Endothelial cell of umbilical vein (primary cell): Measurements from ENCODE around the gene PMIS2. TPM values are rescaled to one million over a fixed set of nuclear protein-coding genes. Genes with fewer than 3 reads are reported as not detected.

Source experiments
- BruUV-seq: library from RNA; stranded (reverse); fragments of 400-500 nt; replicated peaks from 2 replicates; lab custom pipeline; 2021; lab: Mats Ljungman, UMichigan
- CTCF ChIA-PET: fragments of 300-600, 350-600 bp; sonication (Branson Sonifier 250); formaldehyde crosslinking; loops from one replicate; lab custom pipeline; 2021; ENCODE audit warnings: antibody characterized with exemption, inconsistent platforms; lab: Charles Lee
- POLR2A ChIA-PET: fragments of 300-600, 350-600 bp; sonication (Branson Sonifier 250); formaldehyde crosslinking; loops from one replicate; lab custom pipeline; 2021; ENCODE audit warnings: antibody characterized with exemption, inconsistent platforms; lab: Charles Lee
- DNase-seq: peaks from one replicate; pipeline ENCODE4 v3.0.0-alpha.2; 2011; ENCODE audit warnings: low read depth, low spot score
- FAIRE-seq: peaks from 2 replicates; lab custom pipeline; 2011; peaks lifted over from hg19 to GRCh38; lab: Jason Lieb, UNC
- H2AFZ ChIP-seq: 2 replicates; pipeline ENCODE4 v1.6.0; 2012; ENCODE audit warnings: low read depth, low read length, control low read depth, inconsistent platforms
- H3K27ac ChIP-seq: 2 replicates; pipeline ENCODE4 v1.5.1; 2011; ENCODE audit warnings: low read depth, mild to moderate bottlenecking, control low read depth, low read length, moderate library complexity; ENCODE audit not compliant: insufficient read depth
- H3K27me3 ChIP-seq, 2 experiments: 2 replicates each; pipeline versions ENCODE4 v1.6.0 to v1.6.1; 2011; ENCODE audit warnings: low read length in 2 of 2, mixed read lengths in 1 of 2; ENCODE audit not compliant: control insufficient read depth in 2 of 2, insufficient read depth in 2 of 2
- H3K36me3 ChIP-seq, 2 experiments: 2 replicates in 1 of 2; 3 replicates in 1 of 2; pipeline ENCODE4 v1.5.1; 2011; ENCODE audit warnings: low read length in 2 of 2, mild to moderate bottlenecking in 1 of 2, moderate library complexity in 1 of 2; ENCODE audit not compliant: control insufficient read depth in 2 of 2, insufficient read depth in 2 of 2; ENCODE audit errors: extremely low read depth in 1 of 2
- H3K4me1 ChIP-seq: 3 replicates; pipeline ENCODE4 v1.5.1; 2011; ENCODE audit warnings: mild to moderate bottlenecking, low read length; ENCODE audit not compliant: control insufficient read depth, insufficient read depth; ENCODE audit errors: extremely low read depth
- H3K4me2 ChIP-seq: 2 replicates; pipeline ENCODE4 v1.6.1; 2011; ENCODE audit warnings: low read length, control low read depth, mixed read lengths; ENCODE audit not compliant: insufficient read depth
- H3K4me3 ChIP-seq, 3 experiments: fragments of 200-600 bp in 1 of 3; sonication (generic), shearing (Covaris generic) in 1 of 3; replicated peaks in 1 of 3; 2 replicates each; pipeline ENCODE4 v1.5.1; 2011 to 2016; ENCODE audit warnings: control low read depth in 3 of 3, low read length in 3 of 3, mild to moderate bottlenecking in 2 of 3, inconsistent platforms in 1 of 3, low read depth in 1 of 3, moderate library complexity in 1 of 3; ENCODE audit not compliant: insufficient read depth in 1 of 3
- H3K79me2 ChIP-seq: 2 replicates; pipeline ENCODE4 v1.6.0; 2012; ENCODE audit warnings: low read length, inconsistent platforms; ENCODE audit not compliant: control insufficient read depth, insufficient read depth
- H3K9ac ChIP-seq: replicated peaks from 2 replicates; pipeline ENCODE3; 2011; ENCODE audit warnings: low read length, control low read depth; ENCODE audit not compliant: insufficient read depth; ENCODE audit errors: extremely low read depth
- H3K9me1 ChIP-seq: replicated peaks from 3 replicates; pipeline ENCODE4 v1.6.0; 2011; ENCODE audit warnings: mild to moderate bottlenecking, low read length; ENCODE audit not compliant: control insufficient read depth, insufficient read depth; ENCODE audit errors: extremely low read depth
- H3K9me3 ChIP-seq: replicated peaks from 2 replicates; pipeline ENCODE4 v1.5.1; 2012; ENCODE audit warnings: low read length, inconsistent platforms; ENCODE audit not compliant: control insufficient read depth, insufficient read depth
- H4K20me1 ChIP-seq: replicated peaks from 2 replicates; pipeline ENCODE3; 2011; ENCODE audit warnings: mild to moderate bottlenecking, low read length; ENCODE audit not compliant: control insufficient read depth, insufficient read depth; ENCODE audit errors: extremely low read depth
- CTCF ChIP-seq, 2 donors: IDR thresholded peaks; 1 replicate in 1 of 2; 2 replicates in 1 of 2; pipeline ENCODE4 v1.5.1; 2011; ENCODE audit warnings: low read length in 2 of 2, mild to moderate bottlenecking in 2 of 2, moderate library complexity in 2 of 2, control low read depth in 1 of 2, inconsistent platforms in 1 of 2, low read depth in 1 of 2; ENCODE audit not compliant: insufficient read depth in 1 of 2; ENCODE audit errors: extremely low read depth in 1 of 2
- EZH2 ChIP-seq: IDR thresholded peaks from 2 replicates; pipeline ENCODE4 v1.6.1; 2012; ENCODE audit warnings: borderline replicate concordance, low read depth, mild to moderate bottlenecking, moderate library complexity, low read length, inconsistent platforms; ENCODE audit not compliant: severe bottlenecking
- FOS ChIP-seq: IDR thresholded peaks from 2 replicates; pipeline ENCODE4 v1.6.1; 2011; ENCODE audit warnings: mild to moderate bottlenecking, low read length, moderate library complexity, borderline replicate concordance; ENCODE audit not compliant: insufficient read depth
- GATA2 ChIP-seq: IDR thresholded peaks from 2 replicates; pipeline ENCODE4 v1.7.0; 2011; ENCODE audit warnings: low read depth, mild to moderate bottlenecking, moderate library complexity, mixed read lengths, low read length; ENCODE audit not compliant: insufficient read length, insufficient read depth
- JUN ChIP-seq: IDR thresholded peaks from 2 replicates; pipeline ENCODE4 v1.6.1; 2011; ENCODE audit warnings: borderline replicate concordance, low read depth; ENCODE audit not compliant: insufficient read length, insufficient read depth
- MAX ChIP-seq: IDR thresholded peaks from 2 replicates; pipeline ENCODE4 v1.6.1; 2011; ENCODE audit not compliant: insufficient read depth, insufficient read length
- MYC ChIP-seq: IDR thresholded peaks from one replicate; pipeline ENCODE4 v1.6.1; 2011; ENCODE audit warnings: mild to moderate bottlenecking, low read depth, low read length
- POLR2A ChIP-seq: IDR thresholded peaks from 2 replicates; pipeline ENCODE4 v1.6.1; 2012; ENCODE audit warnings: low read depth, mild to moderate bottlenecking, control low read depth, low read length
- POLR2AphosphoS5 ChIP-seq: IDR thresholded peaks from 2 replicates; pipeline ENCODE4 v1.6.1; 2012; ENCODE audit warnings: low read depth, mild to moderate bottlenecking, control low read depth, low read length, moderate library complexity; ENCODE audit not compliant: insufficient read depth
- dilution Hi-C: fragments of 300-500 bp; cut with MboI; formaldehyde crosslinking; loops from one replicate; pipeline ENCODE4 v1.15.0; 2019; ENCODE audit warnings: low sequenced_read_pairs; ENCODE audit not compliant: extremely low pct_ligation_motif_present
- intact Hi-C: fragments of 100-400 bp; cut with micrococcal nuclease; formaldehyde crosslinking; loops from one replicate; pipeline ENCODE4 v1.10.0; 2022
- polyA plus RNA-seq, 4 experiments: library from polyadenylated mRNA; depleted of rRNA in 3 of 4; stranded (reverse) in 3 of 4; unstranded in 1 of 4; fragments of >200 nt; gene quantifications; 2 replicates each; pipeline versions ENCODE4 v1.2.1 to v1.2.3, GENCODE V29; 2011 to 2012; ENCODE audit warnings: missing spikeins in 1 of 4
- total RNA-seq: library from RNA; stranded (reverse); gene quantifications from 2 replicates; pipeline ENCODE4 v1.2.3, GENCODE V29; 2021

The PMIS2 gene
- total and polyA plus RNA-seq, 2 donors (not counting 3 experiments of a cell fraction or from before 2014, with no cell fraction given): not detected

GRCh38 chr19:35577918-35578317, 8.1 kb upstream of the PMIS2 start:
- dilution Hi-C loops: no loop called here
- Histone ChIP-seq H3K4me2 (no peak overlapping the region), H3K27ac (no peak overlapping the region), H3K4me1 (no peaks in the 10 kb centered on the region), H3K9me3 (no peaks in the 10 kb centered on the region), H2AFZ (no peak overlapping the region), H3K27me3 (no peaks in the 10 kb centered on the region), H3K4me3 (no peak overlapping the region), H3K79me2 (no peaks in the 10 kb centered on the region), H3K9me1 (no peaks in the 10 kb centered on the region), H3K36me3 (no peaks in the 10 kb centered on the region), H4K20me1 (no peaks in the 10 kb centered on the region), H3K9ac (no peak overlapping the region)
- FAIRE-seq (no peak), DNase-seq (no peak)
- no TSS peak for BruUV-seq
- TF ChIP-seq POLR2AphosphoS5: no peak
- TF ChIP-seq JUN: no peak
- TF ChIP-seq MAX: no peak
- TF ChIP-seq EZH2: no peak
- TF ChIP-seq CTCF (IDR thresholded peaks at IDR 0.05; ENCODE audit: extremely low read depth in 1 of 2, insufficient read depth in 1 of 2, low read depth in 1 of 2, low read length in 2 of 2): no peak
- TF ChIP-seq POLR2A: no peak
- TF ChIP-seq MYC: no peak
- no peak for TF ChIP-seq FOS
- TF ChIP-seq GATA2: no peak
- ChIA-PET CTCF (no interaction called here), POLR2A (no interaction called here)
- intact Hi-C loops: no loop called here
